NCI-H82 treated with DMSO at 0.1 percent for 48 hours (cell line): ENCODE results near the gene FAM227B.
A peak's percentile ranks its signal among the peaks of the same experiment; 100 is the strongest.

Experiments used
- DNase-seq: peaks from one replicate; lab custom pipeline; 2025; ENCODE audit not compliant: unreplicated experiment; lab: John Stamatoyannopoulos, UW

The FAM227B gene

GRCh38 chr15:49303003-49303402 is 317.6 kb downstream of the FAM227B start:
- DNase-seq, result no peak

GRCh38 chr15:49301562-49301961 is 319.1 kb downstream of the FAM227B start:
- no peak for DNase-seq

- no peak for DNase-seq
These were observed 319.8 kb downstream of the FAM227B start for GRCh38 chr15:49300856-49301255.

GRCh38 chr15:49297584-49297983 is 323.0 kb downstream of the FAM227B start:
- DNase-seq, result no peak

- DNase-seq, result no peak
These were observed 324.4 kb downstream of the FAM227B start for GRCh38 chr15:49296258-49296657.

GRCh38 chr15:49293941-49294340 is 326.7 kb downstream of the FAM227B start:
- no peak for DNase-seq

- DNase-seq, result no peak
These were observed 330.4 kb downstream of the FAM227B start for GRCh38 chr15:49290191-49290590.

GRCh38 chr15:49288391-49288790 is 332.2 kb downstream of the FAM227B start:
- DNase-seq, result no peak

- no peak for DNase-seq
These were observed 333.1 kb downstream of the FAM227B start for GRCh38 chr15:49287481-49287880.

- no peak for DNase-seq
These were observed 333.8 kb downstream of the FAM227B start for GRCh38 chr15:49286649-49287404.

- no peak for DNase-seq
These were observed 338.3 kb downstream of the FAM227B start for GRCh38 chr15:49282366-49282765.

- no peak for DNase-seq
These were observed 340.8 kb downstream of the FAM227B start for GRCh38 chr15:49279521-49280456.

GRCh38 chr15:49278751-49279150 is 341.9 kb downstream of the FAM227B start:
- DNase-seq, result peak; percentile 36
